ENCODE data around the gene BICRA.

DNA sequence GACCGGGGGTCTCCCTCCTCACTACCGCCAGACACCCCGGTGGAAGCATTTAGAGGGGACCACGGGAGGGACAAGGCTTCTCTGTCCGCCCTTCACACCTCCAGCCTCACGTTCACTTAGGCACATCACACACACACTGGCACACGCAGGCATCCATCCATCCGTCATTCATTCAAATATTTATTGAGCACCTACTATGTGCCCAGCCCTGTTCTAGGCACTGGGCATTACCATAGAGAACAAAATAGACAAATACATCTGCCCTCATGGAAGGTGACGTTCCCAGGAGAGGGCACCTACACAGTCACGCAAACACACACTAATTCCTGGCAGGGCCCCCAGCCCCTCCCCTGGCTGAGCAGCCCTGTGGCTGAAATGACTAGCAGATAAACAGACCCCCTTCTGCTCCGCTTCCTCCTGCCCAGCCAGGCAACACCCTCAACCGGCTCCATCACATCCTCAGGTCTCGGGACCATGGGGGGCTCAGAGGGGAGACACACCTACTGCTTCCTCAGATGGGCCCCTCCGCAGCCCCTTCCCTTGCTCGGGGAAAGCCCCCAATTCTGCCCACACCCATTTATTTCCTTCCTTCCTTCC, 132.7 kb downstream of the BICRA start:
- no peak for TF ChIP-seq POLR2AphosphoS5 (IDR thresholded peaks at IDR 0.05)
- no peak for TF ChIP-seq POLR2A (IDR thresholded peaks at IDR 0.05)
